GM20000 (cell line): Measurements from ENCODE around the gene SHC1.

Experiments used
- DNase-seq: peaks from one replicate; pipeline ENCODE4 v3.0.0; 2012; ENCODE audit warnings: low spot score
- CTCF ChIP-seq: IDR thresholded peaks from 2 replicates; pipeline ENCODE4 v1.5.1; 2012; ENCODE audit warnings: mild to moderate bottlenecking, control low read depth; ENCODE audit errors: extremely low read depth, missing control alignments

SHC1 gene

GRCh38 chr1:155011004-155011416 is 40.5 kb upstream of the SHC1 start:
- no peak for DNase-seq
- TF ChIP-seq CTCF = no peak

GRCh38 chr1:155010211-155010918 is 39.8 kb upstream of the SHC1 start:
- TF ChIP-seq CTCF = no peak
- DNase-seq = no peak

GRCh38 chr1:155009742-155010141 is 39.2 kb upstream of the SHC1 start:
- DNase-seq = no peak
- no peak for TF ChIP-seq CTCF

GRCh38 chr1:155009221-155009711 is 38.7 kb upstream of the SHC1 start:
- no peak for TF ChIP-seq CTCF
- DNase-seq = no peak

GRCh38 chr1:155008015-155008941 is 37.7 kb upstream of the SHC1 start:
- DNase-seq = no peak
- no peak for TF ChIP-seq CTCF

- TF ChIP-seq CTCF = no peak
- no peak for DNase-seq
These were observed 36.8 kb upstream of the SHC1 start for GRCh38 chr1:155007251-155007828.
